Thoracic aorta (tissue), 2 donors: ENCODE results near the gene KRT6C. TPM values are rescaled to one million over a fixed set of nuclear protein-coding genes. Genes with fewer than 3 reads are reported as not detected.

Source experiments
- ATAC-seq: fragments of 150-250 bp; one replicate; pipeline ENCODE4 v1.8.0; 2017; ENCODE audit warnings: low read depth; ENCODE audit not compliant: insufficient number of reproducible peaks, low FRiP score
- DNase-seq: peaks from one replicate; pipeline ENCODE4 v3.0.0-alpha.2; 2020; ENCODE audit warnings: low spot score
- H3K27ac ChIP-seq, 2 donors: fragments of 200-600 bp; sonication (generic); 1 replicate in 1 of 2; 2 replicates in 1 of 2; pipeline ENCODE4 v1.5.1; 2016; ENCODE audit warnings: mild to moderate bottlenecking in 2 of 2, moderate library complexity in 2 of 2
- H3K27me3 ChIP-seq: fragments of 200-600 bp; sonication (generic); replicated peaks from 2 replicates; pipeline ENCODE4 v1.6.0; 2016; ENCODE audit warnings: mild to moderate bottlenecking; ENCODE audit not compliant: insufficient read depth
- H3K36me3 ChIP-seq: fragments of 200-600 bp; sonication (generic); one replicate; pipeline ENCODE4 v1.5.1; 2016
- H3K4me1 ChIP-seq, 2 donors: fragments of 200-600 bp; sonication (generic); 1 replicate in 1 of 2; 2 replicates in 1 of 2; pipeline versions ENCODE4 v1.5.1 to v1.6.0; 2016; ENCODE audit warnings: low read depth in 2 of 2, mild to moderate bottlenecking in 1 of 2; ENCODE audit not compliant: control insufficient read depth in 1 of 2
- H3K4me3 ChIP-seq: fragments of 200-600 bp; sonication (generic); 2 replicates; pipeline ENCODE4 v1.5.1; 2016; ENCODE audit warnings: mild to moderate bottlenecking
- H3K9me3 ChIP-seq: fragments of 200-600 bp; sonication (generic); 2 replicates; pipeline ENCODE4 v1.5.1; 2016
- CTCF ChIP-seq: fragments of 200-600 bp; sonication (generic); IDR thresholded peaks from one replicate; pipeline ENCODE4 v1.5.1; 2019; ENCODE audit warnings: antibody characterized with exemption
- total RNA-seq, 2 donors: library from RNA; depleted of rRNA; stranded (reverse); fragments of >200 nt; gene quantifications; one replicate each; pipeline versions ENCODE4 v1.1.0 to v1.2.3, GENCODE V29; 2016

KRT6C gene
- total RNA-seq, 2 donors from 2014 or later, result not detected

- no peak for TF ChIP-seq CTCF
- Histone ChIP-seq H3K36me3 (no peaks in the 10 kb centered on the region), H3K9me3 (no peaks in the 10 kb centered on the region), H3K4me1 (no peaks in the 10 kb centered on the region), H3K27me3 (no peaks in the 10 kb centered on the region), H3K27ac (no peak overlapping the region), H3K4me3 (no peak overlapping the region)
- ATAC-seq, result no peak
- no peak for DNase-seq
These were observed 13.6 kb upstream of the KRT6C start for GRCh38 chr12:52487211-52487610.

GRCh38 chr12:52486166-52487105 is 12.8 kb upstream of the KRT6C start:
- Histone ChIP-seq H3K4me1 (no peaks in the 10 kb centered on the region), H3K9me3 (no peaks in the 10 kb centered on the region), H3K27me3 (no peaks in the 10 kb centered on the region), H3K27ac (no peak overlapping the region), H3K4me3 (no peak overlapping the region), H3K36me3 (no peaks in the 10 kb centered on the region)
- no peak for ATAC-seq
- TF ChIP-seq CTCF, result no peak
- DNase-seq, result no peak

GRCh38 chr12:52480073-52480472 is 6.5 kb upstream of the KRT6C start:
- Histone ChIP-seq H3K27me3 (no peaks in the 10 kb centered on the region), H3K9me3 (no peaks in the 10 kb centered on the region), H3K4me3 (no peak overlapping the region), H3K36me3 (no peaks in the 10 kb centered on the region), H3K4me1 (no peaks in the 10 kb centered on the region), H3K27ac (no peak overlapping the region)
- no peak for TF ChIP-seq CTCF
- DNase-seq, result no peak
- no peak for ATAC-seq

- H3K27me3 ChIP-seq, result no peaks in the 10 kb centered on the region
- H3K36me3 ChIP-seq, result no peaks in the 10 kb centered on the region
- no peaks in the 10 kb centered on the region for H3K4me1 ChIP-seq
- no peak overlapping the region for H3K27ac ChIP-seq
- no peak for TF ChIP-seq CTCF
- DNase-seq (no peak), ATAC-seq (no peak)
- no peaks in the 10 kb centered on the region for H3K9me3 ChIP-seq
- H3K4me3 ChIP-seq, result no peak overlapping the region
These were observed 4.0 kb upstream of the KRT6C start for GRCh38 chr12:52477651-52478050.

GRCh38 chr12:52474212-52474611 is 607 bp upstream of the KRT6C start:
- no peak for ATAC-seq
- TF ChIP-seq CTCF, result no peak
- Histone ChIP-seq H3K27me3 (no peaks in the 10 kb centered on the region), H3K4me3 (no peak overlapping the region), H3K27ac (no peak overlapping the region), H3K4me1 (no peaks in the 10 kb centered on the region), H3K9me3 (no peaks in the 10 kb centered on the region), H3K36me3 (no peaks in the 10 kb centered on the region)
- no peak for DNase-seq
